GOT3 (cell line): Measurements from ENCODE around the gene REP15.
"Not testable (repeated sequence)": the region's sequence is repeated elsewhere in the genome, so short reads cannot be mapped to it uniquely, and the experiment has no call there.

ENCODE experiments used
- DNase-seq: peaks from one replicate; lab custom pipeline; 2025; ENCODE audit warnings: mixed read lengths; lab: John Stamatoyannopoulos, UW

The REP15 gene

GRCh38 chr12:27696293-27696652 lies at the start of gene REP15:
REP15 (plus strand) TSS chr12:27696447; CDS start chr12:27696563, 116 bp downstream.
- DNase-seq = no peak

- DNase-seq = no peak
Measured at GRCh38 chr12:27650011-27650410, 46.2 kb upstream of the REP15 start.

GRCh38 chr12:27651201-27651600 lies 45.0 kb upstream of the REP15 start:
- no peak for DNase-seq

- no peak for DNase-seq
Measured at GRCh38 chr12:27652174-27652763, 44.0 kb upstream of the REP15 start.

GRCh38 chr12:27653661-27654060 lies 42.6 kb upstream of the REP15 start:
- no peak for DNase-seq

GRCh38 chr12:27655476-27655875 lies 40.8 kb upstream of the REP15 start:
- DNase-seq = not testable (repeated sequence)

- DNase-seq = no peak
Measured at GRCh38 chr12:27657296-27657695, 39.0 kb upstream of the REP15 start.

- DNase-seq = no peak
Measured at GRCh38 chr12:27665704-27666103, 30.5 kb upstream of the REP15 start.

- DNase-seq = no peak
Measured at GRCh38 chr12:27666510-27666909, 29.7 kb upstream of the REP15 start.

- no peak for DNase-seq
Measured at GRCh38 chr12:27667540-27667939, 28.7 kb upstream of the REP15 start.

GRCh38 chr12:27672051-27672450 lies 24.2 kb upstream of the REP15 start:
- DNase-seq = no peak

GRCh38 chr12:27672643-27673042 lies 23.6 kb upstream of the REP15 start:
- no peak for DNase-seq

- no peak for DNase-seq
Measured at GRCh38 chr12:27673101-27673718, 23.0 kb upstream of the REP15 start.

GRCh38 chr12:27674989-27675388 lies 21.3 kb upstream of the REP15 start:
- no peak for DNase-seq

- DNase-seq = no peak
Measured at GRCh38 chr12:27680619-27681018, 15.6 kb upstream of the REP15 start.

GRCh38 chr12:27682534-27682933 lies 13.7 kb upstream of the REP15 start:
- no peak for DNase-seq

- no peak for DNase-seq
Measured at GRCh38 chr12:27685274-27685673, 11.0 kb upstream of the REP15 start.

GRCh38 chr12:27686147-27686546 lies 10.1 kb upstream of the REP15 start:
- no peak for DNase-seq

GRCh38 chr12:27688671-27689070 lies 7.6 kb upstream of the REP15 start:
- no peak for DNase-seq

- DNase-seq = no peak
Measured at GRCh38 chr12:27689558-27690180, 6.6 kb upstream of the REP15 start.

- DNase-seq = no peak
Measured at GRCh38 chr12:27693403-27693802, 2.8 kb upstream of the REP15 start.

- DNase-seq = no peak
Measured at GRCh38 chr12:27695556-27696292, 523 bp upstream of the REP15 start.
